ENCODE measurements around the gene MBD4. TPM values are rescaled to one million over a fixed set of nuclear protein-coding genes. Genes with fewer than 3 reads are reported as not detected.

The MBD4 gene
- total RNA-seq, 2 donors from 2014 or later: 18.7 to 48.9 TPM

Other genes starting within 250 kb of the MBD4 start
- gene COPG1, start 190.3 kb downstream of the MBD4 start, total RNA-seq: 100 to 1,000 TPM; 109 to 149 TPM
- 10 to 100 TPM; 44.6 to 46.7 TPM for gene HMCES, start 161.1 kb downstream of the MBD4 start, total RNA-seq
- under 1 TPM; 0.32 to 0.37 TPM for gene EFCAB12, start 11.3 kb downstream of the MBD4 start, total RNA-seq
- 10 to 100 TPM; 20.2 to 43.4 TPM for gene IFT122, start 276 bp upstream of the MBD4 start, total RNA-seq
- not detected for gene RHO, start 88.7 kb upstream of the MBD4 start, total RNA-seq
- not detected for gene H1-8, start 103.2 kb upstream of the MBD4 start, total RNA-seq
- 100 to 1,000 TPM; 106 to 112 TPM for gene PLXND1, start 166.7 kb upstream of the MBD4 start, total RNA-seq